Hematopoietic multipotent progenitor cell (in vitro differentiated cells): ENCODE results near the gene CXCL11. TPM values are rescaled to one million over a fixed set of nuclear protein-coding genes. Genes with fewer than 3 reads are reported as not detected.
"Not testable (repeated sequence)": the region's sequence is repeated elsewhere in the genome, so short reads cannot be mapped to it uniquely, and the experiment has no call there.

Source experiments
- DNase-seq, 3 donors: peaks; one replicate each; pipeline ENCODE4 v3.0.0-alpha.2; 2011 to 2015; ENCODE audit warnings: low read depth in 2 of 3, low spot score in 2 of 3
- total RNA-seq: library from RNA; depleted of rRNA; stranded (reverse); fragments of >200 nt; gene quantifications from one replicate; pipeline ENCODE4 v1.2.3, GENCODE V29; 2012

The CXCL11 gene
- 0.27 TPM for total RNA-seq

GRCh38 chr4:76035799-76036380, at the start of gene CXCL11:
Gene CXCL11, minus strand, starts transcription at chr4:76036070. Its CDS starts 83 bp downstream, at chr4:76035987.
- DNase-seq: no peak

DNA sequence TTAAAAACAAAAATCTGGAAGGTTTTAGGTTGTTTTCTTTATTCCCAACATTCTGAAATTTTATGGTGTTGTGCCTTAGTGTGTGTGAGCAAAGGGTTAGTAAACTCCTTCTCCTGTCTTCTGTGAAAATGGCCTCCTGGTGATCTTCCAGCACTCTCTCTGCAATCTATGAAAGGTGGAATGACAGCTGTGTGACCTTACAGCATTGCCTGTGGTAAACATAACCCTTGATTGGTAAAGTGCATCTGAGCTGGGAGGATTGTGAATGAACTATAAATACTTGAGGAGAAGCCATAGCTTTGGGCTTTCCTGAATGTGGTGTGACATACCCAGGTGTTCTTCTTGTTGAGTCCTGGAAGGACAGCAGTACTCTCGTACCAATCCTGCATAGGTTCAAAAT, 48.7 kb upstream of the CXCL11 start:
- DNase-seq: no peak

- no peak for DNase-seq
Measured at GRCh38 chr4:76083386-76083988, 47.6 kb upstream of the CXCL11 start.

GRCh38 chr4:76078033-76078613, 42.3 kb upstream of the CXCL11 start:
- DNase-seq: no peak

DNA sequence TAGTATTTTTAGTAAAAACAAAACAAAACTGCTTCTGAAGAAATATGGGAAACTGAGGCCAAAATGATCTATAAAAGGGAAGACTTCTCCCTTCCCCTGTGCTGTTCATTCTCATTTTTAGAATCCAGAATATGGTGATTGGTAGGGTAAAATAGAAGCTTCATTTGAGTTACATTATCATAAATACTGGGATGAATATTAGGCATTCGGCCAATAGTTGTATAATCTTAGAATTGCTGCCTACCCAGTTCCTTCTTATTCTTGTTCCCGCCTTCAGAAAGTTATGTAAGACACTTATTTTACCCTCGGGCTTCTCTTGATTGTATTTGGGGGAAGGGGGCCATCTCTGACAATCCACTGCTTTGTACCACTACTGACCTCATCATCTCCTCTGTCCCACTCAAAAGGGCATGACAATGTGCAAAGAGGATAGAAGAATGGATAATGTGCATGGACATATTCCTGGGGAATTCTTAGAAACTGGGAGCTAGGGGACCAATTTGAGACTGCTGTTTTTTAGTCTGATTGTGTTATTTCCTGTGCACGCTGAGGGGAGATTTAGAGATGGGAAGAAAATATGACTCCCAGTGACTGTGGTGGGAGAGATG, 39.2 kb upstream of the CXCL11 start:
- no peak for DNase-seq

DNA sequence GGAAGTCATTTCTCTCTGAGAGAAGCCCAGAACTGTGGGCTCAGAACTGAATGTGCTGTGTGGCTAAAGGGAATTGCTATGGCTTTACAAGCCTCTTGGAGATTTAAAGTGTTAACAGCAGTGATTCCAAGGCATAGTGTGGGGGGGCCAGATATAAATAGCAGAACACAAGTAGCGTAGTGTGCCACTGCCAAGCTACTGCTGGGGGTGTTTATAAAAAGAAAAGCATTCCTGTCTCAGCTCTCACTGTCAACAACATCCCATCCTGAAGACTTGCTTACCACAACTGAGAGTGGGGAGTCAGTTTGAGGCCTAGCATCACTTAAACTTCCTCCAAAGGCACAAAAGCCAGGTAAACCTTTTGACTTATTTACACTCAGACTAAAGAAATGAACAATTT, 38.6 kb upstream of the CXCL11 start, which contains the start of gene ART3:
TSS of gene ART3 (plus strand) at position 242 of the 400 bp plus-strand sequence. CDS start 1,181 bp downstream, outside the sequence.
- DNase-seq: no peak

DNA sequence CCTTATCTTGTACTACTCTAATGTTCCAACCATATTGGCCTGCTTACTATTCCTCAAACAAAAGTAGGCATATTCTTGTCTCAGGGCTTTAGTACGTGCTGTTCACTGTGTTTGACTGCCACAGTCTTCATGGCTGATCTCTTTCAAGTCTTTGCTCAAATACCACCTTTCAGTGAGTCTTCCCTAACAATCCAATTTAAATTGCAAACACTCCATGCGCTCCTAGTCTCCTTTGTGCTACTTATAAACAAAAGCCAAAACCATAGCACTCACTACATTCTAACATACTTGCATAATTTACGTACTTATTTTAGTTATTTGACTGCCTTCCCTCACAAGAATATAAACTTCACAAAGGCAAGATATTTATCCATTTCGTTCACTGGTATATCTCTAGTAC, 36.9 kb upstream of the CXCL11 start:
- no peak for DNase-seq

DNA sequence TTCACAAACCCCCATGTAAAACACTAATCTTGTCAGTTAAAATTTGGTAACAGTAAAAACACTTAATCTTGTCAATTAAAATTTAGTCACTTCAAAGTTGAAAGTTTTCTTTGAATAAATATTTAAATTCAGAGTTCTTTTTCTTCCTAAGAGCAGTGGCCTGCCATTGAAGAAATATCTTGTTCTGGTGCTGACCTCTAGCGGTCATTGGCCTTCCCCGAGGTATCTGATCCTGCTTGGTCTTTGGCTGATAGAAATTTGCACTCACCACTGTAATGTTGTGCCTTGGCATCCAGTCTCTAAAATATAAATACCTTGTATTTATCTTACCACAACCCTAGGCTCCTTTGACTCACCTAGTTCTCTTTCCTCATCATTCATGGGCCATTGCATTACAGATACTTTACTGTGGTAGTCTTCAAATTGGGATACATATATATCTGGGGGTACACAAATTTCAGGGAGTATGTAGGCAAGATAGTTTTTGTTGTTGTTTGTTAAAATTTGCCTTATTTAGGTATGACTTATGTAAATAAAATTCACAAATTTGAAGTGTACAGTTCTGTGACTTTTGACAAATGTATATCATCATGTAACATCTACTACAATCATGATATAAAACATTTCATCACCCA, 31.9 kb upstream of the CXCL11 start:
- peak; percentile 47 to 89 (median 70) for DNase-seq

DNA sequence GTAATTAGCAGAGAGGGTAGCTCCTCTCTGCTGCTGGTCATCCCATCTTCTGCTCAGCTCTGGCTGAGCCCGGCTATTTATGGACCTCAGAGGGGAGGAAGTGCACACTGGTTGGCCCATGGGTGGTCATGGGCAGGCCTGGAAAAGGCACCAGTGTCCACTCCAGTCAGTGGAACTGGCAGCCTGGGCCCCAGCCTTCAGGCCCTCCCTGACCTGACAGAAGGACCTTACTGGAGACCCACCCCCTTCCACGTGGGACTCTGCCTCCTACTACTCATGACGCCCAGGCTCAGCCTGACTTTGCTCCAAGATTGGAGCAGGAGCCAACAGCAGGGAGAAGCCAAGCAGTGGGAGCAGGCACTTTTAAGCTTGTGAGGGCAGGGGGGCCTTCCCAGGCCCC, 30.7 kb upstream of the CXCL11 start:
- no peak for DNase-seq

DNA sequence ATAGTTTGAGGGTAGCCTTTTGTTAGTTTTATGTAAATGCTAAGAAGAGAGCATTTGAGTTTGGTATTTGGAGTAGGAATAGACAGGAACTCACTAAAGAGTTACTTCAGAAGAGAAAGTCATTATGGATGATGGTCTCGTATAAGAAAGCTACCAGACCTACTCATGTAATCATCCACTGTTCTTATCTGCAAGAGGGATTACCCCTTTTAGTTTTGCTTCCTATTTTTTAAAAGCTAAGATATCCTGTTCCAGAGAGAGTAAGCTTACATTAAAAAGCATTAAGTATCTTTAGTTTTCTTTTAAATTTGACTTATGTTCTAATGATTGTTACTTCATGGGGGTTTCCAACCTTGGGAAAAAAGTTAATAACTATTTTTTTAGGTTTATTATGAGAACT, 26.1 kb upstream of the CXCL11 start:
- peak in 1 of 3 donors; percentile 9 for DNase-seq

GRCh38 chr4:76061421-76061820, 25.6 kb upstream of the CXCL11 start:
- DNase-seq: no peak

GRCh38 chr4:76060506-76060905, 24.6 kb upstream of the CXCL11 start:
- no peak for DNase-seq

DNA sequence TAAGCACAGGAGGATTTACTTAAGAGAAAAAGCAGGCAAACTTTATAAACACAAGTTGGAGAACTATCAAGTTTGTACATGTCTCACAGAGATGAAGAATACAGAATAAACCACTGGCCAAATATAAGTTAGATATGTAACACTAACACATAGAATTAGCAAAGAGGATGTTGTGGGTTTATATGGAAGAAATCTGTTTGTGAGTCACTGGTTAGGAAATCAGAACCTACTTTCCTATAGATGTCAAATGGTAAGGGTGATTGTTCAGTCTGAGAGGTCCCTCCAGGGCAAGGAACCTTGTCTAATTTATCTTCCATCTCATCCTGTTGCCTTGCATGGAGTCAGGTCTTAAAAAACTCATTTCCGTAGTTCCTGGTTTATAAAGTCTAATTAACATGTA, 23.9 kb upstream of the CXCL11 start:
- DNase-seq: peak in 1 of 3 donors; percentile 21

- DNase-seq: peak in 1 of 3 donors; percentile 15
Measured at GRCh38 chr4:76058888-76059426, 23.1 kb upstream of the CXCL11 start.

DNA sequence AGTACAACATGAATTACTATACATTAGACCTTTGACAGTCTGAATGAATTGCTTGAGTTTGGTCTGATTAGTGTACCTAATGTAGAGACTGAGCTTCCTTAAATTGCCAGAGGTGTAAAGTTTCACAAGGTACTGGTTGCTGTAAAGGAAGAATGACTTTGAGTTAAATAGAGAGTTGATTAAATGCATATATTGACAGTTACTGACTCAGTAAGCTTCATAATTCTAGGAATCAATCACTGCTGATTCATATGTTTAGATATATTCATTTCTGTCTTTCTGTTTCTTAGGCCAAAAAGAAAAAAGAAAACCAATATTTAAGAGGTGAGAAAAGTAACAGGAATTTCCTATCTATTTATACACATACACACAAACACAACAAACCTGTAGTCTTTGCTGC, 22.4 kb upstream of the CXCL11 start:
- no peak for DNase-seq

DNA sequence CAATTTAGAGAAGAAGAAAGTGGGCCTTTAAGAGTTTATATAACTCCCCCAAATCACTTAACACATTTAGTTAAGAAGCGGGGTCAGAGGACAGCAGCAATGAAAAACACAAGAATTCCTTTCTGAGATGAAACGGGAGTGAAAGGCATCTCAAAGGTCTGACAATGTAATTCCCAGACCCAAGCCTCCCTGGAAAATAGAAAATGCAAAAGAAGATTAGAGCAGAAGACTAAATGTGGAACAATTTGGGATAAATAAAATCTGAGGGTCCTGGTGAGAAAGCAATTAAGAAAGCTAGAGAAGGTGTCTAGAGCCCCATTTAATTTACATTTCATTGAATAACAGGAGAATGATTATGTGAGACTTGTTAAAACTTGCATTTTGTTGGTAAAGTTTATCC, 19.6 kb upstream of the CXCL11 start:
- DNase-seq: no peak

DNA sequence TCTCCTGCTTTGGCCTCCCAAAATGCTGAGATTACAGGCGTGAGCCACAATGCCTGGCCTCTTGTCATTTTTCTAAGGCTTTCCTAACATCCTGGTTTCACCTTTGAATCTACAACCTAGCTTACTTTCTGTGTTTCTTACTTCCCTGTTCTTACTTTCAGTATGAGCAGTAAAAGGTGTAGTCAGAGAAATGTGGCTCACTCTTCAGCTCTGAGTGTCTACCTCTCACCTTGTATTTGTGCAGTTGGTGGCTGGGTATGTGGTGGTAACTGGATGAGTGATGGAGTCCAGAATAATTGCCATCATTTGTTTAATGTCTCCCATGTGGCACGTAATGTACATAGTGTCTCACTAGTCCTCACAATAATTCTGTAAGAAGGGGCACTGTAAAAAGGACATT, 19.1 kb upstream of the CXCL11 start:
- DNase-seq: no peak

DNA sequence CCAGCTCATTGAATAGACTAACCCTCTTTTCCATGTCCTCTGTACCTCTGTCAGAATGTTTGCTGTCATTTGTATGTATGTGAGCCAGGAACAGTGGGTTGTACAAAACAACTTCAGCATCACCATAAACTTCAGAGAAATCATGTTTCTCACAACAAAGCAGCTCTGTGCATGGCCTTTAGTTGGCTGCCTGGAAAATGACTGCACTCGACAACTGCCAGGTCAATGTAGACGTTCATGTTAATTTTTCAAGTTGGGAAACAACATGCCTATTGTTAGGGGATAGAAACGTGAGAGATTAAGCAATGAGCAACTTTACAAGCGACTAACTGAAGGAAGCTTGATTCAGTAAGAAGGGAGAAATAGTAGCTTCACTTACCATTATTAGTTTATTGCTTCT, 17.9 kb upstream of the CXCL11 start:
- DNase-seq: no peak

DNA sequence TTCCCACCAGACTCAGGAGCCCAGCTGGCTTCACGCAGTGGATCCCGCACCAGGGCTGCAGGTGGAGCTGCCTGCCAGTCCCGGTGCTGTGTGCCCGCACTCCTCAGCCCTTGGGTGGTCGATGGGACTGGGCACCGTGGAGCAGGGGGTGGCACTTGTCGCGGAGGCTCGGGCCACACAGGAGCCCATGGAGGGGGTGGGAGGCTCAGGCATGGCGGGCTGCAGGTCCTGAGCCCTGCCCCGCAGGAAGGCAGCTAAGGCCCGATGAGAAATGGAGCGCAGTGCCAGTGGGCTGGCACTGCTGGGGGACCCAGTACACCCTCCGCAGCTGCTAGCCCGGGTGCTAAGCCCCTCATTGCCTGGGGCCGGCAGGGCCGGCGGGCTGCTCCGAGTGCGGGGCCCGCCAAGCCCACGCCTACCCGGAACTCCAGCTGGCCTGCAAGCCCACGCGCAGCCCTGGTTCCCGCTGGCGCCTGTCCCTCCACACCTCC, 14.7 kb upstream of the CXCL11 start:
- not testable (repeated sequence) for DNase-seq

DNA sequence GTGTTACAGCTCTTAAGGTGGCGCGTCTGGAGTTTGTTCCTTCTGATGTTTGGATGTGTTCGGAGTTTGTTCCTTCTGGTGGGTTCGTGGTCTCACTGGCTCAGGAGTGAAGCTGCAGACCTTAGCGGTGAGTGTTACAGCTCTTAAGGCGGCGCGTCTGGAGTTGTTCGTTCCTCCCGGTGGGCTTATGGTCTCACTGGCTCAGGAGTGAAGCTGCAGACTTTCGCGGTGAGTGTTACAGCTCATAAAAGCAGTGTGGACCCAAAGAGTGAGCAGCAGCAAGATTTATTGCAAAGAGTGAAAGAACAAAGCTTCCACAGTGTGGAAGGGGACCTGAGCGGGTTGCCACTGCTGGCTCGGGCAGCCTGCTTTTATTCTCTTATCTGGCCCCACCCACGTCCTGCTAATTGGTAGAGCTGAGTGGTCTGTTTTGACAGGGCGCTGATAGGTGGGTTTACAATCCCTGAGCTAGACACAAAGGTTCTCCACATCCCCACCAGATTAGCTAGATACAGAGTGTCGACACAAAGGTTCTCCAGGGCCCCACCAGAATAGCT, 14.1 kb upstream of the CXCL11 start:
- DNase-seq: not testable (repeated sequence)

DNA sequence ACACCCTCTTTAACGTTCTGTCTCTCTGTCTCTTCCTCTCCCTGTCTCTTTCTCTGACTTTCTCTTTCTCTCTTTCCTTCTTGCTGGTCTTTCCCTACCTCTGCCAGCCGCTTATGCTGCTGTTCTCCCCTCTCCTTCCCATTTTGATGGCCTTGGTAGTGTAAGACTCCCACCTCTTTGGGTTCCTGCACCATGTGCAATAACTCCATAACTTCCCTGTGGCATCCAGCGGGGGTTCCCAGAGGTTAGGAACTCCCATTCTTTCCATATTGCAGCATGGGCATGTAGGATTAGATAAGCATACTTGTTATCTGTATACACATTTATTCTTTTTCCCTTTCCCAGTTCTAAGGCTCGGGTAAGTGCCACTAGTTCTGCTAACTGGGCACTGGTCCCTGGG, 8.8 kb upstream of the CXCL11 start:
- not testable (repeated sequence) for DNase-seq
